HepG2 (cell line): Measurements from ENCODE around the gene SERAC1. TPM values are rescaled to one million over a fixed set of nuclear protein-coding genes. Genes with fewer than 3 reads are reported as not detected.
A peak's percentile ranks its signal among the peaks of the same experiment; 100 is the strongest.

ENCODE experiments used
- ATAC-seq: fragments of 200-7000 bp; cut with Tn5 transposase; 3 replicates; pipeline ENCODE4 v1.9.1; 2020; ENCODE audit warnings: mild to moderate bottlenecking, moderate library complexity
- BruUV-seq: library from RNA; stranded (reverse); fragments of 400-500 nt; replicated peaks from 2 replicates; lab custom pipeline; 2021; lab: Mats Ljungman, UMichigan
- CTCF ChIA-PET: fragments of 300-600 bp; formaldehyde crosslinking; extraction: SDS; loops from one replicate; lab custom pipeline; 2021; ENCODE audit warnings: low total read pairs, inconsistent platforms, low intra/inter-chr PET ratio; lab: Yijun Ruan, JAX
- POLR2A ChIA-PET: fragments of 350-600 bp; sonication (Branson Sonifier 250); formaldehyde crosslinking; loops from one replicate; lab custom pipeline; 2020; ENCODE audit warnings: antibody characterized with exemption, inconsistent platforms; lab: Yijun Ruan, JAX
- DNase-seq: peaks from one replicate; pipeline ENCODE4 v3.0.0-alpha.2; 2015; ENCODE audit warnings: low spot score
- FAIRE-seq: peaks from 3 replicates; lab custom pipeline; 2011; peaks lifted over from hg19 to GRCh38; lab: Jason Lieb, UNC
- H2AFZ ChIP-seq: one replicate; pipeline ENCODE4 v1.6.1; 2011; ENCODE audit warnings: low read length, inconsistent platforms
- H3K27ac ChIP-seq: fragments of 300-600 bp; 3 replicates; pipeline ENCODE4 v1.8.0; 2011; ENCODE audit warnings: mixed run types, mild to moderate bottlenecking, mixed read lengths, low read length, inconsistent platforms; ENCODE audit not compliant: insufficient read depth; ENCODE audit errors: extremely low read length
- H3K27me3 ChIP-seq, 2 experiments: fragments of 200-600 bp in 1 of 2; 2 replicates in 1 of 2; 3 replicates in 1 of 2; pipeline versions ENCODE4 v1.6.0 to v1.8.0; 2011; ENCODE audit warnings: low read length in 2 of 2, mild to moderate bottlenecking in 2 of 2, moderate library complexity in 2 of 2, inconsistent platforms in 1 of 2; ENCODE audit not compliant: insufficient read depth in 2 of 2, control insufficient read depth in 1 of 2
- H3K36me3 ChIP-seq, 2 experiments: fragments of 200-600 bp in 1 of 2; replicated peaks in 1 of 2; 2 replicates in 1 of 2; 3 replicates in 1 of 2; pipeline versions ENCODE4 v1.5.1 to v1.8.0; 2011; ENCODE audit warnings: low read length in 2 of 2, inconsistent platforms in 1 of 2; ENCODE audit not compliant: insufficient read depth in 2 of 2, control insufficient read depth in 1 of 2
- H3K4me1 ChIP-seq: 2 replicates; pipeline ENCODE4 v1.5.1; 2012; ENCODE audit warnings: low read length, inconsistent platforms; ENCODE audit not compliant: insufficient read depth
- H3K4me2 ChIP-seq: 2 replicates; pipeline ENCODE4 v1.6.0; 2011; ENCODE audit warnings: low read depth, low read length, inconsistent platforms
- H3K4me3 ChIP-seq, 3 experiments: fragments of 200-600 bp in 1 of 3; sonication (generic), shearing (Covaris generic) in 1 of 3; replicated peaks in 1 of 3; 2 replicates each; pipeline ENCODE4 v1.5.1; 2011 to 2016; ENCODE audit warnings: low read length in 3 of 3, inconsistent platforms in 2 of 3, low read depth in 2 of 3, mild to moderate bottlenecking in 2 of 3, control low read depth in 1 of 3, mixed read lengths in 1 of 3; ENCODE audit not compliant: insufficient read depth in 1 of 3
- H3K79me2 ChIP-seq: one replicate; pipeline ENCODE4 v1.6.1; 2011; ENCODE audit warnings: low read length, inconsistent platforms; ENCODE audit not compliant: insufficient read depth
- H3K9ac ChIP-seq: 2 replicates; pipeline ENCODE4 v1.6.0; 2011; ENCODE audit warnings: mild to moderate bottlenecking, low read depth, low read length, inconsistent platforms; ENCODE audit not compliant: insufficient read depth
- H3K9me3 ChIP-seq: 2 replicates; pipeline ENCODE4 v1.5.1; 2012; ENCODE audit warnings: mild to moderate bottlenecking, low read length
- H4K20me1 ChIP-seq: 2 replicates; pipeline ENCODE4 v1.6.0; 2011; ENCODE audit warnings: inconsistent platforms, mild to moderate bottlenecking, low read length, moderate library complexity; ENCODE audit not compliant: insufficient read depth
- CEBPG ChIP-seq: IDR thresholded peaks from 2 replicates; pipeline ENCODE4 v1.6.1; 2016
- CREB1 ChIP-seq, 2 experiments: fragments of 450-650 bp in 1 of 2; IDR thresholded peaks; 2 replicates each; pipeline ENCODE4 v1.6.1; 2016 to 2017; ENCODE audit warnings: control low read depth in 1 of 2, mild to moderate bottlenecking in 1 of 2, missing compliant biosample characterization in 1 of 2, missing genetic modification characterization in 1 of 2
- HOXA3 ChIP-seq: sonication (generic); formaldehyde crosslinking; IDR thresholded peaks from 2 replicates; pipeline ENCODE4 v1.5.0; 2020; ENCODE audit warnings: missing genetic modification reagents
- KDM4B ChIP-seq: sonication (generic); formaldehyde crosslinking; IDR thresholded peaks from 2 replicates; pipeline ENCODE4 v1.4.0; 2020; ENCODE audit warnings: missing genetic modification reagents
- MBNL3 ChIP-seq: fragments of 250-450 bp; sonication (Bioruptor Pico); conservative IDR thresholded peaks from 2 replicates; pipeline ENCODE4 v1.8.0; 2022; ENCODE audit warnings: mild to moderate bottlenecking, inconsistent platforms
- PTBP1 ChIP-seq: fragments of 200-400 bp; formaldehyde crosslinking; IDR thresholded peaks from 2 replicates; pipeline ENCODE4 v1.6.1; 2018; ENCODE audit warnings: low read length, low read depth; ENCODE audit not compliant: poor library complexity, severe bottlenecking
- RBFOX2 ChIP-seq: fragments of 200-400 bp; formaldehyde crosslinking; IDR thresholded peaks from 2 replicates; pipeline ENCODE4 v1.6.1; 2017; ENCODE audit warnings: low read depth, mild to moderate bottlenecking, low read length
- RFXANK ChIP-seq: IDR thresholded peaks from 2 replicates; pipeline ENCODE4 v1.6.1; 2016
- SIX1 ChIP-seq: sonication (generic); formaldehyde crosslinking; IDR thresholded peaks from 2 replicates; pipeline ENCODE4 v1.4.0; 2020; ENCODE audit warnings: missing genetic modification reagents, borderline replicate concordance
- ZBTB25 ChIP-seq: IDR thresholded peaks from 2 replicates; pipeline ENCODE4 v1.6.1; 2018; ENCODE audit warnings: missing genetic modification reagents
- ZFP36 ChIP-seq: fragments of 150-350 bp; IDR thresholded peaks from 2 replicates; pipeline ENCODE4 v1.6.1; 2018; ENCODE audit warnings: borderline replicate concordance, low read length, low read depth; ENCODE audit not compliant: partially characterized antibody
- ZNF225 ChIP-seq: sonication (generic); formaldehyde crosslinking; IDR thresholded peaks from 2 replicates; pipeline ENCODE4 v1.4.0; 2020; ENCODE audit warnings: mild to moderate bottlenecking, missing genetic modification reagents
- ZNF335 ChIP-seq: sonication (generic); formaldehyde crosslinking; IDR thresholded peaks from 2 replicates; pipeline ENCODE4 v1.4.0; 2020; ENCODE audit warnings: missing genetic modification reagents
- ZNF589 ChIP-seq: sonication (generic); formaldehyde crosslinking; conservative IDR thresholded peaks from 2 replicates; pipeline ENCODE4 v1.8.0; 2022; ENCODE audit warnings: mild to moderate bottlenecking, moderate library complexity, missing genetic modification reagents
- ZNF781 ChIP-seq: sonication (generic); formaldehyde crosslinking; IDR thresholded peaks from 2 replicates; pipeline ENCODE4 v1.5.1; 2020; ENCODE audit warnings: borderline replicate concordance, mild to moderate bottlenecking, missing genetic modification reagents; ENCODE audit errors: not compliant biosample characterization
- WGBS: methylation state at CpG from one replicate; pipeline ENCODE4 v1.1.6; 2017; ENCODE audit warnings: low lambda C conversion rate; 5-methylcytosine and 5-hydroxymethylcytosine counted together
- in situ Hi-C: cut with HindIII; loops from 2 replicates; pipeline ENCODE4 v1.10.0; 2017; ENCODE audit warnings: low pct_unique_long_range_greater_than_20kb; ENCODE audit not compliant: extremely low pct_ligation_motif_present
- intact Hi-C: fragments of 100-400 bp; cut with micrococcal nuclease; formaldehyde crosslinking; loops from one replicate; pipeline ENCODE4 v1.10.0; 2022; ENCODE audit not compliant: unreplicated experiment
- polyA plus RNA-seq, 8 experiments: library from polyadenylated mRNA; depleted of rRNA in 3 of 8; stranded (reverse) in 7 of 8; unstranded in 1 of 8; fragments of >200 nt; fragmentation: Illumina TruSeq in 4 of 8; extraction: Trizol in 4 of 8; gene quantifications; 2 replicates each; pipeline versions ENCODE4 v1.2.1 to v1.2.3, GENCODE V29; 2011 to 2016; ENCODE audit warnings: low read depth in 4 of 8, missing spikeins in 1 of 8, mixed read lengths in 1 of 8; ENCODE audit not compliant: insufficient read depth in 1 of 8
- total RNA-seq, 5 experiments: library from RNA; depleted of rRNA; stranded (reverse); fragments of >200 nt; fragmentation: Illumina TruSeq; extraction: Trizol; gene quantifications; 2 replicates each; pipeline ENCODE4 v1.2.3, GENCODE V29; 2016; ENCODE audit warnings: low read depth in 1 of 5

Gene SERAC1
- total and polyA plus RNA-seq, 2 of the 13 experiments (the other 11 are each of a cell fraction or from before 2014, with no cell fraction given): 4.5 to 8.1 TPM

GRCh38 chr6:158080849-158081656 lies 87.0 kb downstream of the SERAC1 start:
- H3K9ac ChIP-seq: no peak overlapping the region
- no peaks in the 10 kb centered on the region for H3K4me1 ChIP-seq
- intact Hi-C loops (no loop called here), in situ Hi-C loops (no loop called here)
- DNase-seq (no peak), FAIRE-seq (no peak), ATAC-seq (no peak)
- no peak overlapping the region for H2AFZ ChIP-seq
- H3K79me2 ChIP-seq: no peaks in the 10 kb centered on the region
- POLR2A ChIA-PET: interaction anchor here (0.5 kb wide), 1 partner anchor 78 kb away, joined by 3 read pairs; no protein-coding TSS in a partner anchor
- TF ChIP-seq ZNF335 (no peak), ZNF781 (CRISPR knock-in tag) (no peak), HOXA3 (no peak)
- WGBS: 92% methylated on average over 18 of the region's 18 CpGs
- no peaks in the 10 kb centered on the region for H3K27me3 ChIP-seq
- no peak overlapping the region for H3K27ac ChIP-seq
- H3K4me2 ChIP-seq: no peak overlapping the region
- no peak overlapping the region for H3K4me3 ChIP-seq
- no peaks in the 10 kb centered on the region for H3K9me3 ChIP-seq
- no peaks in the 10 kb centered on the region for H4K20me1 ChIP-seq
- peaks cover 68 to 90% of the 10 kb centered on the region in 2 experiments for H3K36me3 ChIP-seq
- CTCF ChIA-PET: no interaction called here
- BruUV-seq: no TSS peak

GRCh38 chr6:158078320-158078719 lies 89.7 kb downstream of the SERAC1 start:
- no peak for DNase-seq
- FAIRE-seq: no peak
- Histone ChIP-seq H3K4me2 (no peak overlapping the region), H3K9me3 (no peaks in the 10 kb centered on the region), H3K27ac (no peak overlapping the region), H2AFZ (no peak overlapping the region), H3K36me3 (peaks cover 58 to 87% of the 10 kb centered on the region in 2 experiments), H3K79me2 (no peaks in the 10 kb centered on the region), H3K9ac (no peak overlapping the region), H3K4me3 (no peak overlapping the region), H3K4me1 (no peaks in the 10 kb centered on the region), H4K20me1 (no peaks in the 10 kb centered on the region), H3K27me3 (no peaks in the 10 kb centered on the region)
- ChIA-PET POLR2A (no interaction called here), CTCF (no interaction called here)
- in situ Hi-C loops: no loop called here
- no TSS peak for BruUV-seq
- intact Hi-C loops: loop anchor here (10.0 kb wide), 1 partner anchor 124 kb away; no protein-coding TSS in a partner anchor
- ATAC-seq: no peak
- WGBS: 87% methylated on average over 7 of the region's 7 CpGs
- TF ChIP-seq SIX1 (CRISPR knock-in tag) (no peak), ZNF225 (CRISPR knock-in tag) (no peak), CEBPG (CRISPR knock-in tag) (no peak), KDM4B (CRISPR knock-in tag) (no peak), MBNL3 (CRISPR knock-in tag) (no peak), RFXANK (CRISPR knock-in tag) (no peak), PTBP1 (no peak), ZFP36 (no peak), CREB1 (IDR thresholded peaks at IDR 0.05) (0 out of 2 replicates have a peak, but pooled peaks have one; percentile 22), CREB1 (CRISPR knock-in tag; IDR thresholded peaks at IDR 0.05) (no peak), RBFOX2 (no peak), ZNF589 (no peak), ZBTB25 (CRISPR knock-in tag) (no peak)
